ENCODE data around the gene CENPS.

GRCh38 chr1:10474613-10475507 lies 44.6 kb downstream of the CENPS start, which contains the start of gene PEX14:
- TF ChIP-seq CTCF (IDR thresholded peaks at IDR 0.05) (no peak), EP300 (IDR thresholded peaks at IDR 0.05) (no peak), POLR2A (IDR thresholded peaks at IDR 0.05) (no peak)
